NB4 (cell line): ENCODE data around the gene EPB41L1.

Source experiments
- CTCF ChIP-seq: IDR thresholded peaks from one replicate; pipeline ENCODE4 v1.5.1; 2012; ENCODE audit warnings: low read depth, low read length
- POLR2A ChIP-seq: IDR thresholded peaks from 2 replicates; pipeline ENCODE4 v1.6.1; 2011; ENCODE audit warnings: mild to moderate bottlenecking; ENCODE audit not compliant: insufficient read length; ENCODE audit errors: extremely low read depth

GRCh38 chr20:36199345-36200257, 45.1 kb downstream of the EPB41L1 start:
- peak; percentile 97 for TF ChIP-seq CTCF
- TF ChIP-seq POLR2A = no peak
